ENCODE measurements around the gene PLEKHG4. TPM values are rescaled to one million over a fixed set of nuclear protein-coding genes. Genes with fewer than 3 reads are reported as not detected.

The PLEKHG4 gene
- total RNA-seq, 1 donor from 2014 or later, result 0.32 TPM

DNA sequence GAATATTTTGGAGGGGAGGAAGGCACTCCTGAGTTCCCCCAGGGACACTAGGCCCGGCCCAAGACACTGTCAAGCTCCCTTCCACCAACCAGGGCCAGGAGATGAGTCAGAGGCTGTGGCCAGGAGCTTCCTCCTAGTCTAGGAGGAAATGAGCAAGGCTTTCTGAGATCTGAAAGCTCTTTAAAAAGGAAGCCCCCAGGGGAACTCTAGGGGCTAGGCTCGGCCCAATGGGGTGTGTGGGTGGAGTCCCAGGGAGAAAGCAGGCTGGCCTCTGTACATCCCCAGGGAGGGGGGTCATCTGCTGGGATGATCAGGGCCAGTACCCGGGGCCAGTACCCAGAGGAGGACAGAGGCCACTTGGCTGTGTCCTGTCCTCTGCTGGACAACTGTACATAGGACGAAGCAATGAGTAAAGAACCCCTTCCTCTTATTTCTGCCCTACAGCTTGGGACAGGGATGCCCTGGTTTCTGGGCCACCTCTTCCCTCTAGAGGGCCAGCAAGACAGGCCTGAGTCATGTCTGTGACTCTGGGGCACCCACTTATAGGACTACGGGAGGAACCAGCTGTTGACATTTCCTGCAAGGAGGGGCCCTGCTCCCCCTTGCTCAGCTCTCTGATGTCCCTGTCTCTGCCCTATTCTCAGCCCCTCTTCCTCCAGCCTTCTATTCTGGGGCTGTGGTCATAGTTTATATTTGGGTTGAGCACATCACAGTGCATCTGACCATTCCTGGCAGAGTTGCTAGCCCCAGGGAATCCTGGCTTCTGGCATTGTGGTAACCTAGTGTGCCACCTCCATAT is 34.7 kb upstream of the PLEKHG4 start:
- DNase-seq (ENCODE audit: low read depth), result peak; percentile 98

DNA sequence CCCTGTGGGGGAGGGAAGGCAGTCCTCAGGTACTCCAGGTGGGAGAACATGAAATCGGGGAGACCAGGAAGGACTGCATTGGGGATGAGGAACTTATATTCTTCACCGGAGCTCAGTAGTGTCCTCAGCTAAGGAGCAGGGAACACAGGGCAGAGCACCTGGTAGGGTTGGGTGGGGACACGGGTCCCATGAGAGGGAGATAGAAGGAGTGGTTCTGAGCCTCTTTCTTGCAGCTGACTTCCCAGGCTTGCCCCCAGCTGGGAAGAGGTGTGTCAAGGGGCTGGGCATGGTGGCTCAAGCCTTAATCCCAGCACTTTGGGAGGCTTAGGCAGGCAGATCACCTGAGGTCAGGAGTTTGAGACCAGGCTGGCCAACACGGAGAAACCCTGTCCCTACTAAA is 34.1 kb upstream of the PLEKHG4 start:
- no peak for DNase-seq (ENCODE audit: low read depth)

DNA sequence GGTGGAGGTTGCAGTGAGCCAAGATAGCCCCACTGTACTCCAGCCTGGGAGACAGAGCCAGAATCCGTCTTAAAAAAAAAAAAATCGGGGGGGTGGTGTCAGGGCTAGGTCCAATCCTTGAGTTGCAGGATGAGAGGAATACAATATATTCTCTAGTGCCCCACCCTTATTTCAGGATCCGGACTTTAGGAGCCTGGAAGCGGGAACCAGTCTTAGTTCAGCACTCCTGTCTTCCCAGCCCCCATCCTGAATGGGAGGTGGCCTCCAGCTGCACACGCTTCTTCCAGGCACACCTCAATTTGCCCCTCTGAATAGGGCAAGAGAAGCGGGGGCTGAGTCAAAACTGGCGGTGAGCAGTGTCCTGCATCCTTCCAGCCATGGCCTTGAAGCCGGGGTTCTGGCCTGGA is 33.7 kb upstream of the PLEKHG4 start:
- no peak for DNase-seq (ENCODE audit: low read depth)

DNA sequence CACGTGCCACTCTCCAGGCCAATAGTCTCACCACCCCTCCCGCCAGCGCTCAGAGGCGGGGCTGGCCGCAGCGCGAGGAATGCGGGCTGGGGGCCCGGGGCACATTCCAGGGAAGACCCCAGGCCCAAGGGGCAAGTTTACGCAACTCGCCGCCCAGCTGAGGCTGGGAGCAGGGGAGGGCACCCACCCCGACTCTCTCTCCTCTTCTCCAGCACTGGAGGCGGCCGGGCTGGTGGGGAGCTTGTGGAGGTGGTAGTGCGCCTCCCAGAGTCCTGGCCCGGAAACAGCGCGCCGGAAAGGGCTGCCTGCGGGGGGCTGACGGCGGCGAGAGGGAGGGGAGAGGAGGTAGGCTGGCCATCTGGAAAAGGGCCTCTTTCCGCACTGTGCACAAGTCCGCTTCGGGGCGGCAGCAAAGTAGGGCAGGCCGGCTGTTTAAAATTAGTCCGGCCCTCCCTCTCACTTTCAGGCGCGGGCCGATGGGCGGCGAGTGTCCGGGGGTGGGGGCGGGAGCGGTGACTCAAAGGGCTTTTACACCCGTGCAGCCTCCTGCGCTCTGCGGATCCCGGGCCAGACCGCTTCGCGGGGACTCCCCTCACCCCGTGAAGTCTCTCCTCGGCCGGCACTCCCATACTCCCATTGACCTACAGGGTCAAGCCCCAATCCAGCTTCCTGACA is 33.1 kb upstream of the PLEKHG4 start:
- DNase-seq (ENCODE audit: low read depth), result peak; percentile 87

DNA sequence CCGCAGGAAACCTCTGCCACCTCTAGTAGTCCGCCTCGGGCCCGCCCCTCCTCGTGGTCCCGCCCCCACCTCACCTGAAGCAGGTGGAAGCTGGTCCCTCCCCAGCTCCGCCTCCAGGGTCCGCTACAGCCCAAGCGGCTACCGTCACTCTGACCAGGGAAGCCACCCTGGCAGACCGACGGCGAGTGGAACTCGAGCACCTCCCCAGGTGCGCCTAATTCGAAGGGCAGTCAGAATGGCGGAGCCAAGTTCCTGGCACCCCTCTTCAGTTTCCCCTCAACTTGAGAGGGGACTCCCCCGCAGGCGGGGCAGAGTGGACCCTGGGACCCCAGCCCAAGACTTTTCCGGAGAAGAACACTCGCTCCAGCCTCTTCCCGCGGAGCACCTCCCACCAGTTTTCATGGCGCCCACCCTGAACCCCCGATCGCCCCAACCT is 32.6 kb upstream of the PLEKHG4 start:
- DNase-seq (ENCODE audit: low read depth), result no peak

DNA sequence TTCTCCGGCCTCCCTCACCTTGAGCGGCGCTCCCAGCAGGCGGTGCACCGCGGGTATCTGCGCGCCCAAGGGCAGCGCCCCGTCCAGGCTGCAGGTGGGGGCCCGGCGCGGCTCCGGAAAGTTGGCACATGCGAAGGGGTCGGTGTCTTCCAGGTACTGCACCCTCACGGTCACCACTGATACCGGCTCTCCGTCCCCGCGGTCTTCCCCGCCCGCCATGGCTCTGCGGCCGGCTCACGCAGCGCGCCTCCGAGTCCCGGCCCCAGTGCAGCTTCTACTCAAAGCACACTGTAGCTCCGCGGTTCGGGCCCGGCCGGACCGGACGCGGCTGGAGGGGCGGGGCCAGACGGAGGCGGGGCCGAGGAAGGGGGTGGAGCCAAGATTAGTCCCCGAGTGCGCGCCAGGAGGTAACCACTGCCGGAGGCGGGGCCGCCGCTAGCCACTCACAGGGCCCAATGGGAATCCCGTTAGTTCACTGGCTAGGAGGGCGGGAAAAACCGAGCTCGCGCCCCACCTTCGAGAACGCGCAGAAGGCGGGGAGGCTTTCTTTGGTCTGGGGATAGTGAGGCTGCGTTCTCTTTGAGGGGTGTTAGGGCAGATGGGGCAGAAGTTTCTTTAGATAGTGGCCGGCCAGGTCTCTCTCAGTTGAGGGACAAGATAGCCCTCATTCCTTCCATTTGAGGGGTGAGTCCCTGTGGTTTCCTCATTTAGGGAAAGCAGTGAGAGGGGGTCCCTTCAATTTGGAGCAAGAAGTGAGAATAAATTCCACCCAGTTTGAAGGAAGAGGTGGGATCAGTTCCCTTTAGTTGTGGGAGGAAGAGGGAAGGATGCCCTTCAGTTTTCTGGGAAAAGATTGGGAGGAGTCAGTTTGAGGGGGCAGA is 31.9 kb upstream of the PLEKHG4 start, which contains the start of gene FHOD1:
FHOD1 (minus strand) TSS at position 290 of the 881 bp plus-strand sequence; CDS start at position 219, 71 bp downstream.
- DNase-seq (ENCODE audit: low read depth), result peak; percentile 94

DNA sequence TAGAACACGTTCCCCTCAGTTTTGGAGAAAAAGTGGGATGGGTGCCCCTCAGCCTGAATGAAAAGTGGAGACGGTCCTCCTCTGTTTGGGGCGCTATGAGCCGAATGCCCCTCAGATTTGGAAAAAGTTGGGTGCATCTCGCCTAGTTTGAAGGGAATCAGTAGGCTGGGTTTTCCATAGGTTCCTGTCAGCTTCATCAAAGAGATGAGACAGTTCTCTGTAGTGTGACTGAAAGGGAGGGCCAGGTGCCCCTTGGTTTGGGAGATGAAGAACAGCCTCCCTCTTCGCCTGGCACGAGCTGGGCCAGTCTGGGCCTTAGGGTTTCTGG is 31.3 kb upstream of the PLEKHG4 start:
- DNase-seq (ENCODE audit: low read depth), result no peak

DNA sequence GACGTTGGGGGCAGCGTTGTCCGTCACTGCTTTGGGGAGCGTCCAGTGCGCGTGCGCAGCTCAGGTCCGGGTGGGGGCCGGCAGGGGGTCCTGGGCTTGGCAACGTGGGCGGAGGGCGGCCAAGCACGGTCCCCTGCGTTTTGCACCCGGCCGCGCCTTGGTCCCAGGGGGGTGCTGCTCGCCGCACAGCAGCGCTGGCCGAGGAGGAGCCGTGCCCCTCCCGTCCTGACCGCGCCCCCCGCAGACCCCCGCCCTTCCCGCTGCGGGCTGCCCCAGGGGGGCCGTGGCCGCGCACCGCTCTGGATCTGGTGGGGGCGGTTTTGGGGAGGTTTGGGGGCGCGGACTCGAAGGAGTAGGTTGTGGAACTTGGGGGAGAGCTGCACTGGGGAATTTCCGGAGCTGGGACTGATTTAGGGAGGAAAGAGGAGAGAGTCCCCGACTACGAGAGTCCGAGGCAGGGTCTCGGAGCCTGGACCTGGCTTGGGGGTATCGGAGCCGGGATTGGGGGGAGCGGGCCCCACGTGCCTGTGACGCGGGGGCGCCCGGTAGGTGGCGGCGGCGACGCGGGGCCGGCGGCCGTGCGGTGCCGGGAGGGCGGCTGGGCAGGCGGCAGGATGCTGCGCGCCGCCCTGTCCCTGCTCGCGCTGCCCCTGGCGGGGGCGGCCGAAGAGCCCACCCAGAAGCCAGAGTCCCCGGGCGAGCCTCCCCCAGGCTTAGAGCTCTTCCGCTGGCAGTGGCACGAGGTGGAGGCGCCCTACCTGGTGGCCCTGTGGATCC is 30.7 kb upstream of the PLEKHG4 start, which contains the start of gene SLC9A5:
SLC9A5 (plus strand) TSS at position 579 of the 777 bp plus-strand sequence; CDS start at position 615, 36 bp downstream.
- no peak for DNase-seq (ENCODE audit: low read depth)

DNA sequence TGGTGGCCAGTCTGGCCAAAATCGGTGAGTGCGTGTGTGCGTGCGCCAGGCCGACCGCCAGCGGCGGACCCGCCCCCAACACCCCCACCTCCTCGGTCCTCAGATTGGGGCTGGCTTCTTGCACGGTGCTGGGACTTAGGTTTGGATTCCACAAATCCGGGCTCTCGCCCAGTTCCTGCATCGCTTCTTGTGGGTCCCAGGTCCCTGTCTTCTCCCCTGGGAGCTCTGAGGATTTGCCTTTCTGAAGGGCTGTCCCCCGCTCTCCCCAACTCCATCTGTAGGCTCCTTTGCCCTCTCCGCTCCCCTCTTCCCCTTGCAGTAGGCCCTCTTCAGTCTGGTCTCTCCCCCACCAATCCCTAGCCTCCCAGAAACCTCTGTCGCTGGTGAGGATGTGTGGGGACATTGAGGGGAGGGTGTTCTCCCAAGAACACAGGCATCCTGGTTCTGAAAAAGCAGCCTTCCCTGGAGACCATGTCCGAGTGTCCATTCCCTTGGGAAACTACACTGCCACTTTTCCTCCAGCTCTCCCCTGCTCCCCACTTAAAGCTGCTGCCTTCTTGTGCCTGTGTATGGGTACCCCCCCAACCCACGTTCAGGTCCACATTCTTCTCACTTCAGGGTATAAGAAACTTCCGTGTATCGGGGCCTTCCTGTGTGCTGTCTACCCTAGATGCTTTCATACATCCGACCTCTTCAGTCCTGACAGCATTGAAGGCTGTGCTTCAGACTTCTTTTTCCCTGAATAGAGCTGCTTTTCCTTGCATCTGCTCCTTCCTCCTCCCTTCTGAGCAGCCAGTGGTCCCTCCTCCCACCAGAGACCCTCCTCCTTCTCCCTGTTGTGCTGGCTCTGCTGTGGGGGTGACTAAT is 29.9 kb upstream of the PLEKHG4 start:
- DNase-seq (ENCODE audit: low read depth), result no peak

DNA sequence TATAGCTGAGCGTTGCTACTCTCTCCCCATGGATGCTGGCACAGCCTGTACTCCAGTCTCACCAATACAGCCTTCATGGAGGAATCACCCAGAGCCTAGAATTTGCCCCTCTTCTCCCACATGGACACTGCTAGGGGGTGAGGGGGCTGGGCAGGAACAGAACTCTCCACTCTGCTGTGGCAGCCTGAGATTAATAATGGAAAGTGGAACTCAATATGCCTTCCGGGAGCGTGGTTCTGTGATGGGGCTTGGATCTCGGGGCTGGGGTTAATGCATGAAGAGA is 29.3 kb upstream of the PLEKHG4 start:
- no peak for DNase-seq (ENCODE audit: low read depth)

DNA sequence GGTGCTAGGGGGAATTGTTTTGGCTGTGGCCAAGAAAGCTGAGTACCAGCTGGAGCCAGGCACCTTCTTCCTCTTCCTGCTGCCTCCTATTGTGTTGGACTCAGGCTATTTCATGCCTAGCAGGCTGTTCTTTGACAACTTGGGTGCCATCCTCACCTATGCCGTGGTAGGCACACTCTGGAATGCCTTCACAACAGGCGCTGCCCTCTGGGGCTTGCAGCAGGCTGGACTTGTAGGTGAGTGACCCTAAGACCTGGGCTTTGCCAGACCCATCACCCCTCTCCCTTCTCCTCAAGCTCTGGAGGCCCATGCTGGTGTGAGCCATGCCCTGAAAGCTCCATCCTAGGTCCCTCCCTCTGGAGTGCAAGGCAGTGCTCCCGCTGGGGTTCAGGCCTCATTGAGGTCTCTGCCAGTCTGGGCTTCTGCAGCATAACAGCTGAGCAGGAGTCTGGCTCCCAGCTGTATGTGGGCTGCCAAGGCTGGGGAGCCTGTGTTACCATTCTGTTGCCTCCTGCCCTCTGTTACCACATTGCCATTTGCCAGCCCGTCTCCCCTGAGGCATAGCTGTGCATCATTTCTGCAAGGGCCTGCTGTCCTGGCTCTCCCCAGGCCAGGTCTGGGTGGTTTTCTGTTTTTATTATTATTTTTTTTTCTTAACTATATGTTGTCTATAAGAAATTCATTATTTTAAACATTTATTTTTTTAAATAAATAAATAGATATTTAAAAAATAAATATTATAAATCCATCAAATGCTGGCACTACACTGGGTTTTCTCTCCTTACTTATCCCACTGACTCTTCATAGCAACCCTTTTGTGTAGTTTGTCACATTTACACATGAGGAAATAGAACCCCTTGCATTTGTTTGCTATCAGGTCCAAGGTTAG is 26.5 kb upstream of the PLEKHG4 start:
- peak; percentile 86 for DNase-seq (ENCODE audit: low read depth)

DNA sequence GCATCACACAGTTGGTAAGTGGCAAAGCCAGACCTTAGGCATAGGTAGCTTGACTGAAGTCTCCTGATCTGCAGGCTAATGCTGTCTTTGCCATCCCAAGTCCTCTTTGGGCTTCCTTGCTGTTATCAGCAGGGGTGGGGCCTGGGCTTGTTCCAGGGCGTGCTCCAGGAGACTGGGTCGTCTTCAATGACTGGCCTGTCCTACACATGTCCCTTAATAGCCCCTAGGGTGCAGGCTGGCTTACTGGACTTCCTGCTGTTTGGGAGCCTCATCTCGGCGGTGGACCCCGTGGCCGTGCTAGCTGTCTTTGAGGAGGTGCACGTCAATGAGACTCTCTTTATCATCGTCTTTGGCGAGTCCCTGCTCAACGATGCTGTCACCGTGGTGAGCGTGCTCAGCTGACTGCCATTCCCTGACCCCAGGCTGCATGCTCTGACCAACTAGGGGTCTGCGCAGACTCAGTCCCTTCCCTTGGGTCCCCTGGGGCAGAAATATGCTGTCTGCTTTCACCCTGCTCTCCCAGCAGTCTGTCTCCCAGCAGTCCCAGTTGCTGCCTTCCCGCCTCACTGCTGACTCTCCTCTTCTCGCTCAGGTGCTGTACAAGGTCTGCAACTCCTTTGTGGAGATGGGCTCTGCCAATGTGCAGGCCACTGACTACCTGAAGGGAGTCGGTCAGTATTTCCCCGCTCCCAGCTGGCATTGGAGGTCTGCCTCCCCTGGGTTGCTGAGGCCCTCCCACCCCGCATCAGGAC is 24.4 kb upstream of the PLEKHG4 start:
- no peak for DNase-seq (ENCODE audit: low read depth)

DNA sequence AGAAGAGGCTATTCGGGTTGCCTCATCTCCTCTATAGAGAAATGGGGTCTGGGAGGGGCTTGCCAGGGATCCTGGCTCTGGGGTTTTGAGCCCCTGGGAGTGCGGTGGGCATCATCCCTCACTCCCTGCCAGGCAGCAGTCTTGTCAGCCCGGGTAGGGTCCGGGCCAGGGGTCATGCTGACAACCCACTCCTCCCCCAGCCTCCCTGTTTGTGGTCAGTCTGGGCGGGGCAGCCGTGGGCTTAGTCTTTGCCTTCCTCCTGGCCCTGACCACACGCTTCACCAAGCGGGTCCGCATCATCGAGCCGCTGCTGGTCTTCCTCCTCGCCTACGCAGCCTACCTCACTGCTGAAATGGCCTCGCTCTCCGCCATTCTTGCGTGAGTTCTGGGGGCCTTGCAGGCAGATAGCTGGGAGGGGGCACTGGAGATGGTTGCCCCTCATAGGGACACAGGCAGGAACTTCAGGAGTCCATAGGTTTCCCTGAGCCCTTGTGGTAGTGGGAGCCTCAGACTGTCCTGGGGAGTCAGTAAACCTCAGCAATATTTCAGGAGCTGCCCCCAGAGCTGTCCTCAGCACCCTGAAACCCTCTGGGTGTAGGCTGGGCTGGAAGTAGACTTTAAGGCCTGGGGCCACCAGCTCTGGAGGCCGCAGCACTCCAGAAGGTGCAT is 23.6 kb upstream of the PLEKHG4 start:
- DNase-seq (ENCODE audit: low read depth), result no peak

DNA sequence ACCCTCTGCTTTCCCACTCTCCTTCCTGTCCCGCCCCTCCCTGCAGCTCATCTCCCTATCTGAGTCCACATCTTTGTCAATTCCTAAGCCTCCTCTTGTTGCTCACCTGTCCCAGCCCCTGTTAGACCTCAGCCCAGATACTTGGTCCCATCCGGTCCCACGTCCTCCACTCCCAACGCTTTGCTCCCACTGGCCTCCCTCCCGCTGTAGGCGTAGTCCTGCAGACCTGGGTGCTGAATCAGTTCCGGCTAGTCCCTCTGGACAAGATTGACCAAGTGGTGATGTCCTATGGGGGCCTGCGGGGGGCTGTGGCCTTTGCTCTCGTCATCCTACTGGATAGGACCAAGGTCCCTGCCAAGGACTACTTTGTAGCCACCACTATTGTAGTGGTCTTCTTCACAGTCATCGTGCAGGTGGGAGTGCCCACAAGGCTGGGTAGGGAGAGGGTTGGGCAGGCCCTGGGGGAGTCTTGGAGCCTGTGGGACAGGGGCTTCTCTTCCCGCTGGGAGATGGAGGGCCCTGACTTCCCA is 22.6 kb upstream of the PLEKHG4 start:
- no peak for DNase-seq (ENCODE audit: low read depth)

DNA sequence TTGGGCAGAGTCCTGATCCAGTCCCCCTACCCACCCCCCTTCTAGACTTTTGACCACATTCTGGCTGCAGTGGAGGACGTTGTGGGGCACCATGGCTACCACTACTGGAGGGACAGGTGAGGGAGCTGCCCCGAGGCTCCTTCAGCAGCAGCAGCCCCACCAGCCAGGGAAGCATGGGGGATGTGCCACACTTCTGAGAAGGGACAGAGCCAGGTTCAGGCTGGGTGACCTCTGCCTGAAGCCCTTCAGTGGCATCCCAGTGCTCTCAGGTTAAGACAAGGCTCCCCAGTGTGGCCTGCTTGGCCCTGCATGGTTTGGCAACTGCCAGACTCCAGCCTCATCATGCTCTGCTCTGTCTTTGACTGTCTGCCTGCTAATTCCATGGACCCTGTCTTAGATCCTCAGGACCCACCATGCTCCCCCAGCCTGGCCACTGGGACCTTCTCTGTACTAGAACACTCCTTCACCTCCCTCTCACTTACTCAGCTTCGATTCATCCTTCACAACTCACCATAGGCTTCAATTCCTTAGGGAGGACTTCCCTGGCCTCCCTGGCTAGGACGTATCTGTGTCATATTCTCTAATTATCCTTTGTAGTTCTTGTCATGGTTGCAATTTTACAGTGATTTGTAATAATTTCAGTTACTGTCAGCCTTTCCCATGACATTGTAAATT is 21.7 kb upstream of the PLEKHG4 start:
- no peak for DNase-seq (ENCODE audit: low read depth)

DNA sequence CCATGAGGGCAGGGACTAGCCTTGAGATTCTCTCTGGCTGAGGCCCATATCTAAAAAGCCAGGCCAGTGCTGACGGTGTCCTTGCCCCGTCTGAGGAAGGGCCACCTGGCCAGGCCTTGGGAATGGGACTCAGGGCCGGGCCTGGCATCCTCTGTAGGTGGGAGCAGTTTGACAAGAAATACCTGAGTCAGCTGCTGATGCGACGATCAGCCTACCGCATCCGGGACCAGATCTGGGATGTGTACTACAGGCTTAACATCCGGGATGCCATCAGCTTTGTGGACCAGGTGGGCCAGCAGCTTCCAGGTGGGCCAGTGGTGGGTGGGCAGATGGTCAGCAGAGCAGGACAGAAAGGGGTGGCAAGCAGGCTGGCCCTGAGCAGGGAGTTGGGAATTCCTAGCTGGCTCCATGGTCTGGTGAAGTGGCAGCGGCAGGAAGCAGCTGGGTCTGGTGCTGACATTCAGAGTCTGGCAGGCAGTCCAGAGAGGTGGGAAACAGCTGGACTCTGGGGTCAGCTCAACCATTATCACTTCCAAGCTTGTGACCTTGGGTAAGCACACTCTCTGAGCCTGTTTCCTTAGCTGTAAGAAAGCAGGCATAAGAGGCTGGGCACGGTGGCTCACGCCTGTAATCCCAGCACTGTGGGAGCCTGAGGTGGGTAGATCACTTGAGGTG is 21.0 kb upstream of the PLEKHG4 start:
- DNase-seq (ENCODE audit: low read depth), result no peak

Data from myocyte (in vitro differentiated cells).